ENCODE measurements around the gene LIMS2. TPM values are rescaled to one million over a fixed set of nuclear protein-coding genes. Genes with fewer than 3 reads are reported as not detected.
A peak's percentile ranks its signal among the peaks of the same experiment; 100 is the strongest.

Gene LIMS2
- total RNA-seq, 1 donor from 2014 or later, result 171 TPM

DNA sequence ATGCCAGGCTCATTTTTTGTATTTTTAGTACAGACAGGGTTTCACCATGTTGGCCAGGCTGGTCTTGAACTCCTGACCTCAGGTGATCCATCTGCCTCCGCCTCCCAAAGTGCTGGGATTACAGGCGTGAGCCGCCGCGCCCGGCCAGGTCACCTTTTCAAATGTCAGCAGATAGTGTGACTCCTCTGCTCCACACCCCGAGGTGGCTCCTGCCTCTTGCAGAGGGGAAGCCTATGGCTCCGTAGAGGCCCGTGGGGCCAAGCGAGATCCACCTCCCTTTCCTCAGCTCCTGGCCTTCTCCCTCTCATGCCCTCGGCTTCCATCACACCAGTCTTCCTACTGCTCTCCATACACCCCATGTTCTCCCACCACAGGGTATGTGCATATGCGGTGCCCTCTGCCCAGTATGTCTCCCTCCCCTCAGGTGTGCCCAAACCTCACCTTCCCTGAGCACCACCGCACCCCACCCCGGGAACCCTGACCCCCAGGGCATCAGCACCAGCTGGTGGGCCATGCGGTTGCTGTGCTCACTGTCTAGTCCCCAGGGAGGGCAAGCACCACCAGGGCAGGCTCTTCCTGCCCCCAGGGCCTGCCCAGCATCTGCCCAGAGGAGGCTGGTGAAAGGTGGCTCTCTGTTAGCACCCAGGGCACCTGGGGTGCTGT is 18.6 kb downstream of the LIMS2 start:
- H3K9me3 Mint-ChIP-seq (ENCODE audit: low read depth), result no peaks in the 10 kb centered on the region
- no peaks in the 10 kb centered on the region for H3K27me3 Mint-ChIP-seq (ENCODE audit: low read depth)
- H3K4me3 Mint-ChIP-seq (ENCODE audit: unreplicated experiment), result no peak overlapping the region
- DNase-seq (ENCODE audit: low spot score), result no peak
- peaks cover 14% of the 10 kb centered on the region for H3K36me3 Mint-ChIP-seq (ENCODE audit: low read depth)
- no peak overlapping the region for H3K27ac Mint-ChIP-seq (ENCODE audit: unreplicated experiment)
- no peak for TF ChIP-seq CTCF (IDR thresholded peaks at IDR 0.05)
- H3K4me1 Mint-ChIP-seq (ENCODE audit: low read depth), result peaks cover 47% of the 10 kb centered on the region

- TF ChIP-seq CTCF (IDR thresholded peaks at IDR 0.05), result no peak
- Mint-ChIP-seq H3K36me3 (ENCODE audit: low read depth) (peaks cover 14% of the 10 kb centered on the region), H3K9me3 (ENCODE audit: low read depth) (no peaks in the 10 kb centered on the region), H3K27ac (ENCODE audit: unreplicated experiment) (peak overlapping the region; percentile 14), H3K27me3 (ENCODE audit: low read depth) (no peaks in the 10 kb centered on the region), H3K4me3 (ENCODE audit: unreplicated experiment) (no peak overlapping the region), H3K4me1 (ENCODE audit: low read depth) (peaks cover 38% of the 10 kb centered on the region)
- no peak for DNase-seq (ENCODE audit: low spot score)
Observed at GRCh38 chr2:127655209-127656073, 19.9 kb downstream of the LIMS2 start.

GRCh38 chr2:127654838-127655175 is 20.5 kb downstream of the LIMS2 start:
- Mint-ChIP-seq H3K36me3 (ENCODE audit: low read depth) (peaks cover 12% of the 10 kb centered on the region), H3K4me1 (ENCODE audit: low read depth) (peaks cover 32% of the 10 kb centered on the region), H3K9me3 (ENCODE audit: low read depth) (no peaks in the 10 kb centered on the region), H3K27me3 (ENCODE audit: low read depth) (no peaks in the 10 kb centered on the region), H3K27ac (ENCODE audit: unreplicated experiment) (no peak overlapping the region), H3K4me3 (ENCODE audit: unreplicated experiment) (no peak overlapping the region)
- no peak for DNase-seq (ENCODE audit: low spot score)
- no peak for TF ChIP-seq CTCF (IDR thresholded peaks at IDR 0.05)

- no peak for TF ChIP-seq CTCF (IDR thresholded peaks at IDR 0.05)
- no peaks in the 10 kb centered on the region for H3K27me3 Mint-ChIP-seq (ENCODE audit: low read depth)
- H3K4me1 Mint-ChIP-seq (ENCODE audit: low read depth), result peaks cover 31% of the 10 kb centered on the region
- H3K9me3 Mint-ChIP-seq (ENCODE audit: low read depth), result no peaks in the 10 kb centered on the region
- DNase-seq (ENCODE audit: low spot score), result no peak
- no peak overlapping the region for H3K4me3 Mint-ChIP-seq (ENCODE audit: unreplicated experiment)
- peaks cover 15% of the 10 kb centered on the region for H3K36me3 Mint-ChIP-seq (ENCODE audit: low read depth)
- peak overlapping the region; percentile 75 for H3K27ac Mint-ChIP-seq (ENCODE audit: unreplicated experiment)
Observed at GRCh38 chr2:127654084-127654837, 21.1 kb downstream of the LIMS2 start.

DNA sequence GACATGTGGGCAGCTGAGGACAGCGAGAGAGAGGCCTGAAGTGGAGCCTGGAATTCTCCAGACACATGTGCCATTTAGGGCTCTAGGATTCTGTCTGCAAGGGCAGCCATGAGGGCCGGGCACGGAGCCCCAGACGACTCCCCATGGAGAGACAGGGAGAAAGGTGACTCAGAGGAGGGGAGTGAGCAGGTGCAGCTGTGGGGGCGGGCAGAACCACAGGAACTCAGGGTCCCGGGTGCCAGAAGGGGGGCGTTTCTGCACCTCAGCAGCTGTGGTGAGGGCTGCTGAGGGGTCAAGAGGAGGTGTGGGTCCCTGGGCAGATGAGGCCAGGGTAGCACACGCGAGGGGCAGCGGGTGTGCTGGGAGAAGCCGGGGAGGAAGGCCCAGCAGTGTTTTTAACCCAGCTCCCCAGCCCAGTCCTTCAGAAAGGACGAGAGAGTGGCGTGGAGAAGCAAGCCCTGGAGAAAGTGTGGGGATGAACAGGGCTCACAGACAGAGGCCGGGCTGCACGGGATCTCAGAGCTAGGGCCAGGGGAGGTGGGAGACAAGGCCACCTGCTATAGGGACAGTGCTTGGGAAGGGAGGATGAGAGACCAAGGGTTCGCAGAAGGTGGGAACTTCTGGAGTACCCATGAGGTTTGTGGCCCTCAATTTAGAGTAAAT is 21.8 kb downstream of the LIMS2 start:
- Mint-ChIP-seq H3K36me3 (ENCODE audit: low read depth) (peaks cover 15% of the 10 kb centered on the region), H3K27ac (ENCODE audit: unreplicated experiment) (peak overlapping the region; percentile 75), H3K9me3 (ENCODE audit: low read depth) (no peaks in the 10 kb centered on the region), H3K4me3 (ENCODE audit: unreplicated experiment) (no peak overlapping the region), H3K4me1 (ENCODE audit: low read depth) (peaks cover 25% of the 10 kb centered on the region), H3K27me3 (ENCODE audit: low read depth) (no peaks in the 10 kb centered on the region)
- no peak for TF ChIP-seq CTCF (IDR thresholded peaks at IDR 0.05)
- DNase-seq (ENCODE audit: low spot score), result no peak
